ENCODE results near the gene ZBTB8OS. TPM values are rescaled to one million over a fixed set of nuclear protein-coding genes. Genes with fewer than 3 reads are reported as not detected.

The ZBTB8OS gene
- total RNA-seq, 4 donors from 2014 or later, result 2.6 to 37.2 (median 13.9) TPM

DNA sequence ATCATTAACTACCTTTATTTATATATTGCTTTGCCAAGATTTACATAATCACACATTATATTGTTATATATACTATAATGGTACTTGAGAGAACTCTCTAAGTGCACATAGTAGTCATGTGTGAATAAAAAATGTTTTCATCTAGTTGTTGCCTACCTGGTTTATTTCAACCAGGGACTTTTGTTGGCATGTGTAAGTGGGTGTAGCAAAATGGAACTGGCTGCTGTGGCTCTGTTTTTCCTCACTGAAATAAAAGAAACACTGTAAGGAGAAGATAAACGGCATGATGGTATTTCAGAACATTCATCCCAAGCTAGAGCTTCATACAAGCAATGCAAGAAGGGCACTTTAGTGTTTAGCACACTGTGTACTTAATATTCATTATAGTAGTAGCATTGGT lies 15.6 kb upstream of the ZBTB8OS start:
- Histone ChIP-seq H3K27me3 (no peaks in the 10 kb centered on the region), H3K36me3 (no peaks in the 10 kb centered on the region), H3K9me3 (no peaks in the 10 kb centered on the region), H3K4me3 (no peak overlapping the region), H3K4me1 (no peaks in the 10 kb centered on the region), H3K27ac (no peak overlapping the region)
- intact Hi-C loops (cut with DNase I; ENCODE audit: low total_unique reads), result no loop called here
- TF ChIP-seq, protein P1, sequence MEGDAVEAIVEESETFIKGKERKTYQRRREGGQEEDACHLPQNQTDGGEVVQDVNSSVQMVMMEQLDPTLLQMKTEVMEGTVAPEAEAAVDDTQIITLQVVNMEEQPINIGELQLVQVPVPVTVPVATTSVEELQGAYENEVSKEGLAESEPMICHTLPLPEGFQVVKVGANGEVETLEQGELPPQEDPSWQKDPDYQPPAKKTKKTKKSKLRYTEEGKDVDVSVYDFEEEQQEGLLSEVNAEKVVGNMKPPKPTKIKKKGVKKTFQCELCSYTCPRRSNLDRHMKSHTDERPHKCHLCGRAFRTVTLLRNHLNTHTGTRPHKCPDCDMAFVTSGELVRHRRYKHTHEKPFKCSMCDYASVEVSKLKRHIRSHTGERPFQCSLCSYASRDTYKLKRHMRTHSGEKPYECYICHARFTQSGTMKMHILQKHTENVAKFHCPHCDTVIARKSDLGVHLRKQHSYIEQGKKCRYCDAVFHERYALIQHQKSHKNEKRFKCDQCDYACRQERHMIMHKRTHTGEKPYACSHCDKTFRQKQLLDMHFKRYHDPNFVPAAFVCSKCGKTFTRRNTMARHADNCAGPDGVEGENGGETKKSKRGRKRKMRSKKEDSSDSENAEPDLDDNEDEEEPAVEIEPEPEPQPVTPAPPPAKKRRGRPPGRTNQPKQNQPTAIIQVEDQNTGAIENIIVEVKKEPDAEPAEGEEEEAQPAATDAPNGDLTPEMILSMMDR (IDR thresholded peaks at IDR 0.05), result no peak
- no peak for TF ChIP-seq POLR2A (IDR thresholded peaks at IDR 0.05)
- DNase-seq, result no peak

DNA sequence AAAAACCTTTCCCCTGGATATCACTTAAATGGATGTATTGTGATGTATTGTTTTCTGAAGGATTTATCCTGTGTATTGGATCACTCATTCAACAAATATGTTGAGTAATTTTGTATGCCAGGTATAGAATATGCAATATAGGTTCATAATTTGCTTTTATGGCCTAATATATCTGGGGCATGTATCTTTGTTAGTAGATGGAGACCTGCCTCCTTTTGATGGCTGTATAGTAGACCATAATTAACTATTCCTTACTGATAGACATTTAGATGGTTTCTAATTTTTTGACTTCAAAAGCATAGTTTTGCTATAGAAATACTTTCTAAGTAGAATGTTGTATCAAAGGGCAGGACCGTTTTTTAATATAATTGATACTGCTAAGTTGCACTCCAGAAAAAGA lies 9.2 kb upstream of the ZBTB8OS start:
- Histone ChIP-seq H3K9me3 (no peaks in the 10 kb centered on the region), H3K27me3 (no peaks in the 10 kb centered on the region), H3K4me3 (no peak overlapping the region), H3K27ac (no peak overlapping the region), H3K36me3 (no peaks in the 10 kb centered on the region), H3K4me1 (no peaks in the 10 kb centered on the region)
- intact Hi-C loops (cut with DNase I; ENCODE audit: low total_unique reads), result no loop called here
- TF ChIP-seq POLR2A (IDR thresholded peaks at IDR 0.05), result no peak
- TF ChIP-seq, protein P1 (IDR thresholded peaks at IDR 0.05), result no peak
- no peak for DNase-seq

DNA sequence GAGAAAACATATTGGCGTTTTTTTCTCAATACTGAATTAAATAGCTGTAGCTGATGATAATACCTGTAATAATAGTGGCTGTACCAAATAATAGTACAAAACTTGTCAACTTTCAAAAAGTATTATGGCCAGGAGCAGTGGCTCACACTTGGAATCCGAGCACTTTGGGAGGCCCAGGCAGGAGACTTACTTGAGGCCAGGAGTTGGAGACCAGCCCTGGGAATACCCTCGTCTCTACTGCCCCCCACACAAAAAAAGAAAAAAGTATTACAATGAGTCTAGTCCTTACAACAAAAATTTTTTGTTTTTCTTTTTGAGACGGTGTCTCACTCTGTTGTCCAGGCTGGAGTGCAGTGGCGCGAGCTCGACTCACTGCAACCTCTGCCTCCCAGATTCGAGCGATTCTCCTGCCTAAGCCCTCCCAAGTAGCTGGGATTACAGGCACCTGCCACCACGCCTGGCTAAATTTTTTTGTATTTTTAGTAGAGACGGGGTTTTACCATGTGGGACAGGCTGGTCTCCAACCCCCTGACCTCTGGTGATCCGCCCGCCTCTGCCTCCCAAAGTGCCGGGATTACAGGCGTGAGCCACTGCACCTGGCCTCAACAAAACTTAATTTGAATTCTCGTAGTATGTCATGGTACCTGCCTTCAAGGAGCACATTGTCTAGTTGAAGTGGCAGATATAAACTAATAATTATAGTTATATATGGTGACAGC lies 2.1 kb upstream of the ZBTB8OS start:
- Histone ChIP-seq H3K4me1 (peaks cover 11 to 17% of the 10 kb centered on the region in 2 donors), H3K27ac (peak overlapping the region in 1 of 2 donors; percentile 100), H3K36me3 (no peaks in the 10 kb centered on the region), H3K27me3 (no peaks in the 10 kb centered on the region), H3K4me3 (peak overlapping the region in 1 of 2 donors; percentile 95), H3K9me3 (no peaks in the 10 kb centered on the region)
- DNase-seq, result no peak
- TF ChIP-seq, protein P1 (IDR thresholded peaks at IDR 0.05), result no peak
- no peak for TF ChIP-seq POLR2A (IDR thresholded peaks at IDR 0.05)
- intact Hi-C loops (cut with DNase I; ENCODE audit: low total_unique reads), result no loop called here

DNA sequence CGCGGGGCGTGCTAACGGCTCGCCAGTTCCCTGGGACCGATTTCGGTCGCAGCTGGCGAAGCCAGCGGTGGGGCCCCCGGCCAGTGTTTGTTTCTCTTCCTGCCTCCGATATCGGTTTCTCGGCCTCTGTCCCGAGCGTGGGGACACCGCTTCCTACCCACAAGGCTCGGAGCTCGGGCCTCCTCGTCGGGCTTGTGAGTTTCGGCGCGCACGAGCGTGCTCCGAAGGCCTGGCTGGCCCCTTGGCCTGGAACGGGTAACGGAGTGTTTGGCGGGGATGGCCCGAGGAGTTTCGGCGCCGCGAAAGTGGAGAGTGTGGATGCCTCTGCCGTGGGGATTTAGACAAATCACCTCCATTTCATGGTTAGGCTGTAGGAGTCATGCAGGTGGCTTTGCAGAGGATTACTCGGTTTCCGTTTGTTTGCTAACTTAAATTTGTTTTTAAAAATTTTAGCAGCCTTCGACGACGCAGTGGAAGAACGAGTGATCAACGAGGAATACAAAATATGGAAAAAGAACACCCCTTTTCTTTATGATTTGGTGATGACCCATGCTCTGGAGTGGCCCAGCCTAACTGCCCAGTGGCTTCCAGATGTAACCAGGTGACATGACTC lies 1.2 kb upstream of the ZBTB8OS start:
- H3K27ac ChIP-seq, result peak overlapping the region; percentile 100
- no peaks in the 10 kb centered on the region for H3K9me3 ChIP-seq
- H3K4me1 ChIP-seq, result peaks cover 11 to 17% of the 10 kb centered on the region in 2 donors
- intact Hi-C loops (cut with DNase I; ENCODE audit: low total_unique reads), result no loop called here
- H3K36me3 ChIP-seq, result no peaks in the 10 kb centered on the region
- peak overlapping the region; percentile 48 to 95 for H3K4me3 ChIP-seq
- no peak for DNase-seq
- TF ChIP-seq, protein P1 (IDR thresholded peaks at IDR 0.05), result peak in 1 of 4 experiments; percentile 0
- no peak for TF ChIP-seq POLR2A (IDR thresholded peaks at IDR 0.05)
- H3K27me3 ChIP-seq, result no peaks in the 10 kb centered on the region

DNA sequence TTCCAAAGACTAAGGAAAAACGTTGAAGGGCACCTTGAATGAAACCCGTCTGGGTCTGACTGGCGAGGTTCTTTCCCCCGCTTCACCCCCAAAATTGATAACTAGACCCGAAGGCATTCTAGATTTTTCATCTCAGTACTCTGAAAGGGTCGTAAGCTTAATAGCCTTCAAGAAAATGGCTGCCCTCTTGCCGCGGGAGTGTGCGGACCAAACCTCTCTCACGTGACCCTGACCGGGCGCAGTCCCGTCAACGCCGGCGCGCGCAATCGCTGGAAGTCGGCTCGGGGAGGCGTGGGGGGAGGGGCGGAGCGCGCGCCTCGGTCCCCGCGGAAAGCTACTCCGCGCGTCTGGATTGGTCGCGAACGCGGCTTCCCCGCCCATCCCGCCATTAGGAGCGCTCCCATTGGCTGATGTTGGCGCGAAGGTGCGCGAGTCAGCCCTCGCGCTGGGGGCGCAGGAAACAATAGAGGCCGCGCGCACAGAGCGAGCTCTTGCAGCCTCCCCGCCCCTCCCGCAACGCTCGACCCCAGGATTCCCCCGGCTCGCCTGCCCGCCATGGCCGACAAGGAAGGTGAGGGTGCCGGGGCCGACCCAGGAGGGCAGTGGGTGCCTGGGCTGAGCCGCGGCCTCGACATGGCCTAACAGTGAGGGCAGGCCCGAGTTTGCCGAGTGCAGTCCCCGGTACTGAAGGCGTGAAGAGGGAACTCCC lies 556 bp upstream of the ZBTB8OS start, which contains the start of gene RBBP4:
Gene RBBP4, plus strand, starts transcription at position 457 of the 709 bp plus-strand sequence. Its CDS starts 99 bp downstream, at position 556.
- peaks cover 11 to 17% of the 10 kb centered on the region in 2 donors for H3K4me1 ChIP-seq
- no peaks in the 10 kb centered on the region for H3K9me3 ChIP-seq
- TF ChIP-seq POLR2A (IDR thresholded peaks at IDR 0.05), result peak; percentile 91 to 92
- TF ChIP-seq, protein P1 (IDR thresholded peaks at IDR 0.05), result peak in 3 of 4 experiments; percentile 6 to 9 (median 9)
- no peaks in the 10 kb centered on the region for H3K36me3 ChIP-seq
- intact Hi-C loops (cut with DNase I; ENCODE audit: low total_unique reads), result no loop called here
- no peaks in the 10 kb centered on the region for H3K27me3 ChIP-seq
- peak within 1 kb of the TSS; percentile 48 to 95 for H3K4me3 ChIP-seq
- H3K27ac ChIP-seq, result peak within 1 kb of the TSS; percentile 100
- peak; percentile 97 to 98 for DNase-seq

All from uterus (tissue), 4 donors.